ENCODE measurements around the gene LNP1.

DNA sequence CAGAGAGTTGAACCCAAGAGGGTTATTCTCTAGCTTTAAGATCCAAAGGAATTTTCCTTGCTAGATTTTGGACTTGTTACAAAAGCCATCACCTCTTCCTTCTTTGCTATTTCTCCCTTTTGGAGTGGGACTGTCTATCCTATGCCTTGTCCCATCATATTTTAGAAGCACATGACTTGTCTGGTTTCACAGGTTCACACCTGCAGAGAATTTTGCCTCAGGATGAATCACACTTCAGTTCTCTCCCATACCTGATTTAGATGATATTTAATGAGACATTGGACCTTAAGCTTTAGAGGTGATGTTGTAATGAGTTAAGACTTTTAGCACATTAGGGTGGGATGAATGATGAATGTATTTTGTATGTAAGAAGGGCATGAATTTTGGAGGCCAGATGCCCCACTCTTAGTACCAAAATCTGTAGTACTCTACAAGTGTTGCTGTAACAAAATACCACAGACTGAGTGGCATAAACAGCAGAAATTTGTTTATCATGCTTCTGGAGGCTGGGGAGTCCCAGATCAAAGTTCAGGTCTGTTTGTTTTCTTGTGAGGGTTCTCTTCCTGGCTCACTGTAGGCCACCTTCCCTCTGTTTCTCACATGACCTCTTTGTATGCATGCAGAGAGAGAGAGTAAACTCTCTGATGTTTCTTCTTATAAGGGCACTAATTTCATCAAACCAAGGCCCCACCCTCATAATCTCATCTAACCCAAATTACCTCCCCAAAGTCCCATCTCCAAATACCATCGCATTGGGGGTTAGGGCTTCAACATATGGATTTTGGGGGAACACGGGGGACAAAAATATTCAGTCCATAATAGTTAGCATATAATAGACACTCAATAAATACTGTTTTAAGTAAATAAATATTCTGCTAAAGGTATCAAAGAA lies 10.0 kb downstream of the LNP1 start:
- TF ChIP-seq, protein P1, sequence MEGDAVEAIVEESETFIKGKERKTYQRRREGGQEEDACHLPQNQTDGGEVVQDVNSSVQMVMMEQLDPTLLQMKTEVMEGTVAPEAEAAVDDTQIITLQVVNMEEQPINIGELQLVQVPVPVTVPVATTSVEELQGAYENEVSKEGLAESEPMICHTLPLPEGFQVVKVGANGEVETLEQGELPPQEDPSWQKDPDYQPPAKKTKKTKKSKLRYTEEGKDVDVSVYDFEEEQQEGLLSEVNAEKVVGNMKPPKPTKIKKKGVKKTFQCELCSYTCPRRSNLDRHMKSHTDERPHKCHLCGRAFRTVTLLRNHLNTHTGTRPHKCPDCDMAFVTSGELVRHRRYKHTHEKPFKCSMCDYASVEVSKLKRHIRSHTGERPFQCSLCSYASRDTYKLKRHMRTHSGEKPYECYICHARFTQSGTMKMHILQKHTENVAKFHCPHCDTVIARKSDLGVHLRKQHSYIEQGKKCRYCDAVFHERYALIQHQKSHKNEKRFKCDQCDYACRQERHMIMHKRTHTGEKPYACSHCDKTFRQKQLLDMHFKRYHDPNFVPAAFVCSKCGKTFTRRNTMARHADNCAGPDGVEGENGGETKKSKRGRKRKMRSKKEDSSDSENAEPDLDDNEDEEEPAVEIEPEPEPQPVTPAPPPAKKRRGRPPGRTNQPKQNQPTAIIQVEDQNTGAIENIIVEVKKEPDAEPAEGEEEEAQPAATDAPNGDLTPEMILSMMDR (IDR thresholded peaks at IDR 0.05) = no peak
- TF ChIP-seq POLR2A (IDR thresholded peaks at IDR 0.05; ENCODE audit: low read depth) (no peak), EP300 (IDR thresholded peaks at IDR 0.05) (no peak), POLR2AphosphoS5 (IDR thresholded peaks at IDR 0.05) (no peak)
